Activated CD4-positive, alpha-beta T cell treated with anti-CD3 and anti-CD28 coated beads for 1 hour (primary cell): ENCODE data around the gene YAE1.
A peak's percentile ranks its signal among the peaks of the same experiment; 100 is the strongest.

ENCODE experiments used
- DNase-seq: peaks from one replicate; pipeline ENCODE4 v3.0.0-alpha.2; 2020

Gene YAE1

GRCh38 chr7:39557911-39558310 is 8.3 kb upstream of the YAE1 start:
- DNase-seq, result no peak

GRCh38 chr7:39560408-39560807 is 5.8 kb upstream of the YAE1 start:
- no peak for DNase-seq

- DNase-seq, result no peak
Measured at GRCh38 chr7:39560997-39561396, 5.2 kb upstream of the YAE1 start.

- DNase-seq, result no peak
Measured at GRCh38 chr7:39565538-39565937, 666 bp upstream of the YAE1 start.

- DNase-seq, result no peak
Measured at GRCh38 chr7:39567294-39567693, 1.1 kb downstream of the YAE1 start.

- DNase-seq, result no peak
Measured at GRCh38 chr7:39574673-39575349, 8.6 kb downstream of the YAE1 start.

GRCh38 chr7:39577229-39577874 is 11.1 kb downstream of the YAE1 start:
- no peak for DNase-seq

- DNase-seq, result peak; percentile 66
Measured at GRCh38 chr7:39580149-39580874, 14.1 kb downstream of the YAE1 start.

GRCh38 chr7:39582536-39582935 is 16.3 kb downstream of the YAE1 start:
- DNase-seq, result no peak

- DNase-seq, result no peak
Measured at GRCh38 chr7:39583539-39583938, 17.3 kb downstream of the YAE1 start.

- no peak for DNase-seq
Measured at GRCh38 chr7:39587393-39587792, 21.2 kb downstream of the YAE1 start.

GRCh38 chr7:39588416-39588815 is 22.2 kb downstream of the YAE1 start:
- no peak for DNase-seq

GRCh38 chr7:39589323-39590111 is 23.3 kb downstream of the YAE1 start:
- peak; percentile 36 for DNase-seq

- no peak for DNase-seq
Measured at GRCh38 chr7:39592586-39592985, 26.4 kb downstream of the YAE1 start.

- no peak for DNase-seq
Measured at GRCh38 chr7:39594988-39595620, 28.9 kb downstream of the YAE1 start.

GRCh38 chr7:39602351-39602750 is 36.1 kb downstream of the YAE1 start:
- DNase-seq, result no peak

- no peak for DNase-seq
Measured at GRCh38 chr7:39603924-39604323, 37.7 kb downstream of the YAE1 start.

- no peak for DNase-seq
Measured at GRCh38 chr7:39605087-39605486, 38.9 kb downstream of the YAE1 start.

- DNase-seq, result no peak
Measured at GRCh38 chr7:39606352-39606751, 40.1 kb downstream of the YAE1 start.

- DNase-seq, result no peak
Measured at GRCh38 chr7:39606941-39607340, 40.7 kb downstream of the YAE1 start.

GRCh38 chr7:39607865-39608264 is 41.7 kb downstream of the YAE1 start:
- DNase-seq, result no peak

GRCh38 chr7:39608278-39608677 is 42.1 kb downstream of the YAE1 start:
- no peak for DNase-seq
